CD14-positive monocyte (primary cell): ENCODE results near the gene DYNLT4. TPM values are rescaled to one million over a fixed set of nuclear protein-coding genes. Genes with fewer than 3 reads are reported as not detected.

Experiments
- DNase-seq, 3 donors: peaks; one replicate each; pipeline ENCODE4 v3.0.0-alpha.2; 2011 to 2022
- H2AFZ ChIP-seq: 2 replicates; pipeline ENCODE4 v1.6.0; 2012; ENCODE audit warnings: mild to moderate bottlenecking, low read depth, low read length, inconsistent platforms; ENCODE audit not compliant: insufficient read depth, poor library complexity, severe bottlenecking
- H3K27ac ChIP-seq, 2 donors: 1 replicate in 1 of 2; 2 replicates in 1 of 2; pipeline ENCODE4 v1.5.1; 2012 to 2013; ENCODE audit warnings: low read length in 2 of 2, control low read depth in 1 of 2, inconsistent platforms in 1 of 2, low read depth in 1 of 2, mild to moderate bottlenecking in 1 of 2
- H3K27me3 ChIP-seq, 2 donors: one replicate each; pipeline versions ENCODE4 v1.6.0 to v1.6.1; 2011 to 2013; ENCODE audit warnings: low read length in 2 of 2; ENCODE audit not compliant: control insufficient read depth in 2 of 2, insufficient read depth in 2 of 2
- H3K36me3 ChIP-seq, 2 donors: replicated peaks in 1 of 2; 1 replicate in 1 of 2; 2 replicates in 1 of 2; pipeline versions ENCODE4 v1.5.1 to v1.6.1; 2012 to 2013; ENCODE audit warnings: low read length in 2 of 2, control low read depth in 1 of 2, inconsistent platforms in 1 of 2, mild to moderate bottlenecking in 1 of 2; ENCODE audit not compliant: insufficient read depth in 2 of 2, control insufficient read depth in 1 of 2
- H3K4me1 ChIP-seq, 2 donors: 1 replicate in 1 of 2; 2 replicates in 1 of 2; pipeline versions ENCODE4 v1.5.1 to v1.6.1; 2012 to 2013; ENCODE audit warnings: low read length in 2 of 2, control low read depth in 1 of 2, inconsistent platforms in 1 of 2, mild to moderate bottlenecking in 1 of 2, moderate library complexity in 1 of 2; ENCODE audit not compliant: insufficient read depth in 2 of 2, control insufficient read depth in 1 of 2
- H3K4me2 ChIP-seq: replicated peaks from 2 replicates; pipeline ENCODE3; 2012; ENCODE audit warnings: low read length, moderate library complexity, mild to moderate bottlenecking; ENCODE audit not compliant: poor library complexity, severe bottlenecking; ENCODE audit errors: extremely low read depth
- H3K4me3 ChIP-seq, 3 experiments: fragments of 200-600 bp in 1 of 3; sonication (generic) in 1 of 3; replicated peaks in 1 of 3; 1 replicate in 2 of 3; 2 replicates in 1 of 3; pipeline ENCODE4 v1.5.1; 2011 to 2013; ENCODE audit warnings: low read length in 3 of 3, mild to moderate bottlenecking in 3 of 3, control low read depth in 2 of 3, low read depth in 2 of 3, inconsistent platforms in 1 of 3, moderate library complexity in 1 of 3
- H3K79me2 ChIP-seq: 2 replicates; pipeline ENCODE4 v1.6.0; 2012; ENCODE audit warnings: mild to moderate bottlenecking, control low read depth, inconsistent platforms, low read length, moderate library complexity; ENCODE audit not compliant: insufficient read depth
- H3K9ac ChIP-seq: 2 replicates; pipeline ENCODE4 v1.6.0; 2017; ENCODE audit warnings: low read length, mild to moderate bottlenecking; ENCODE audit not compliant: insufficient read depth, poor library complexity, severe bottlenecking
- H3K9me3 ChIP-seq, 2 donors: replicated peaks in 1 of 2; 1 replicate in 1 of 2; 2 replicates in 1 of 2; pipeline versions ENCODE4 v1.5.1 to v1.6.1; 2012 to 2013; ENCODE audit warnings: low read length in 2 of 2, control low read depth in 1 of 2; ENCODE audit not compliant: control insufficient read depth in 1 of 2, insufficient read depth in 1 of 2
- H4K20me1 ChIP-seq: 2 replicates; pipeline ENCODE4 v1.6.0; 2012; ENCODE audit warnings: mild to moderate bottlenecking, low read length, control low read depth, moderate library complexity; ENCODE audit not compliant: insufficient read depth
- H3K27ac Mint-ChIP-seq, 7 donors: one replicate each; pipeline ENCODE4 v1.8.0; 2020; ENCODE audit warnings: mild to moderate bottlenecking in 7 of 7, mixed read lengths in 7 of 7, moderate library complexity in 6 of 7, inconsistent platforms in 2 of 7
- H3K27me3 Mint-ChIP-seq, 3 donors: one replicate each; pipeline ENCODE4 v1.8.0; 2021 to 2022; ENCODE audit warnings: low read depth in 3 of 3, mild to moderate bottlenecking in 3 of 3, mixed read lengths in 3 of 3, moderate library complexity in 3 of 3, inconsistent platforms in 1 of 3
- H3K36me3 Mint-ChIP-seq, 2 donors: one replicate each; pipeline ENCODE4 v1.8.0; 2020; ENCODE audit warnings: mixed read lengths in 2 of 2, inconsistent platforms in 1 of 2, mild to moderate bottlenecking in 1 of 2
- H3K4me1 Mint-ChIP-seq: one replicate; pipeline ENCODE4 v1.8.0; 2020; ENCODE audit warnings: mild to moderate bottlenecking, mixed read lengths
- H3K4me3 Mint-ChIP-seq, 2 donors: one replicate each; pipeline ENCODE4 v1.8.0; 2020; ENCODE audit warnings: mild to moderate bottlenecking in 2 of 2, mixed read lengths in 2 of 2, moderate library complexity in 1 of 2
- H3K9me3 Mint-ChIP-seq, 7 donors: one replicate each; pipeline ENCODE4 v1.8.0; 2020 to 2022; ENCODE audit warnings: mixed read lengths in 7 of 7, mild to moderate bottlenecking in 6 of 7, moderate library complexity in 6 of 7, inconsistent platforms in 2 of 7
- CTCF ChIP-seq: fragments of 200-600 bp; IDR thresholded peaks from one replicate; pipeline ENCODE4 v1.8.0; 2022; ENCODE audit warnings: antibody characterized with exemption, mild to moderate bottlenecking
- WGBS: methylation state at CpG from one replicate; pipeline ENCODE4 v1.1.5; 2013; ENCODE audit warnings: missing lambda C conversion rate; ENCODE audit not compliant: insufficient coverage; 5-methylcytosine and 5-hydroxymethylcytosine counted together
- intact Hi-C, 2 donors: fragments of 100-400 bp; cut with micrococcal nuclease; formaldehyde crosslinking; loops; one replicate each; pipeline versions ENCODE4 v1.15.0 to v1.15.1; 2023
- polyA plus RNA-seq, 3 donors: library from polyadenylated mRNA; depleted of rRNA in 1 of 3; unstranded in 2 of 3; stranded (reverse) in 1 of 3; fragments of 300-500 nt in 2 of 3; fragments of >200 nt in 1 of 3; fragmentation: Illumina TruSeq in 2 of 3; gene quantifications; 1 replicate in 2 of 3; 2 replicates in 1 of 3; pipeline ENCODE4 v1.2.3, GENCODE V29; 2012 to 2021

The DYNLT4 gene
- polyA plus RNA-seq, 3 donors: 0.91 to 2.8 (median 2.2) TPM

- peaks cover 63% of the 10 kb centered on the region for H3K4me1 Mint-ChIP-seq
- peak in 1 of 3 donors; percentile 11 for DNase-seq
- peaks cover 52 to 59% of the 10 kb centered on the region in 2 donors for H3K36me3 Mint-ChIP-seq
- H3K27me3 Mint-ChIP-seq: peaks cover 1 to 9% (median 5%) of the 10 kb centered on the region in 3 donors
- TF ChIP-seq CTCF: no peak
- H3K9me3 Mint-ChIP-seq: peaks cover 0 to 1% (median 0%) of the 10 kb centered on the region in 7 donors
- Histone ChIP-seq H3K9me3 (no peaks in the 10 kb centered on the region), H3K9ac (no peak overlapping the region), H3K4me2 (no peak overlapping the region), H3K36me3 (peaks cover 36 to 45% of the 10 kb centered on the region in 2 donors), H3K4me1 (peaks cover 70 to 79% of the 10 kb centered on the region in 2 donors), H3K27me3 (no peaks in the 10 kb centered on the region), H2AFZ (no peak overlapping the region), H4K20me1 (peaks cover 35% of the 10 kb centered on the region), H3K79me2 (peaks cover 17% of the 10 kb centered on the region), H3K27ac (peak overlapping the region in 1 of 2 donors; percentile 99), H3K4me3 (no peak overlapping the region)
- intact Hi-C loops: no loop called here
- peak overlapping the region; percentile 25 to 100 (median 74) for H3K27ac Mint-ChIP-seq
- WGBS: 96% methylated on average over 17 of the region's 20 CpGs
- no peak overlapping the region for H3K4me3 Mint-ChIP-seq
Measured at GRCh38 chr1:44805311-44806024, 1.7 kb downstream of the DYNLT4 start.

GRCh38 chr1:44803312-44804095 is 3.6 kb downstream of the DYNLT4 start:
- Histone ChIP-seq H3K9me3 (no peaks in the 10 kb centered on the region), H3K9ac (no peak overlapping the region), H3K36me3 (peaks cover 36 to 45% of the 10 kb centered on the region in 2 donors), H3K4me1 (peaks cover 59 to 70% of the 10 kb centered on the region in 2 donors), H4K20me1 (peaks cover 35% of the 10 kb centered on the region), H3K4me2 (peak overlapping the region; percentile 96), H3K79me2 (peaks cover 19% of the 10 kb centered on the region), H2AFZ (no peak overlapping the region), H3K27me3 (no peaks in the 10 kb centered on the region), H3K4me3 (peak overlapping the region in 1 of 3 experiments; percentile 99), H3K27ac (no peak overlapping the region)
- intact Hi-C loops: no loop called here
- WGBS: 99% methylated on average over 11 of the region's 13 CpGs
- no peak for DNase-seq
- Mint-ChIP-seq H3K36me3 (peaks cover 50 to 53% of the 10 kb centered on the region in 2 donors), H3K27ac (peak overlapping the region in 5 of 7 donors; percentile 61 to 81 (median 66)), H3K4me3 (peak overlapping the region; percentile 15 to 94), H3K27me3 (peaks cover 1 to 9% (median 5%) of the 10 kb centered on the region in 3 donors), H3K4me1 (peaks cover 46% of the 10 kb centered on the region), H3K9me3 (peaks cover 0 to 1% (median 0%) of the 10 kb centered on the region in 7 donors)
- no peak for TF ChIP-seq CTCF
